ENCODE data around the gene MCTP1. TPM values are rescaled to one million over a fixed set of nuclear protein-coding genes. Genes with fewer than 3 reads are reported as not detected.

MCTP1 gene
- total RNA-seq, 4 donors from 2014 or later = 3.3 to 31.4 (median 13.4) TPM

DNA sequence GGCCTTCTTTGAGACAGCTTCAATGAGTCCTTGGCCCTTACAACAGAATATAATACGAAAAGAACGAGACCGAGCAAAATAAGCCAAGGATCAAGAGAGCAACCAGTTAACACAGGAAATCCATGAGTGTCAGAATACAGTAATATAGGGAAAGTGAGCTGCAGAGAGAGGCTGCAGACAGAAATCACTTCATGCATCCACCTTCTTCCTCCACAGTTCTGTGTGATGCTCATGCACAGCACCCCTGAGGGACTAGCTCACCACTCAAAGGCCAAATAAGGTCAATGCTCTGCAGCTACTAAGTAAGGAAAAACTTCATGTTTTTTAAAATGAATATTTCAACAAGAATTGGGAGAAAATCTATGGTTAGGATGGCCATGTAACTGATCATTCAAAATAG is 257.1 kb downstream of the MCTP1 start:
- TF ChIP-seq EP300 (IDR thresholded peaks at IDR 0.05; ENCODE audit: low read depth) (no peak), POLR2A (IDR thresholded peaks at IDR 0.05) (no peak), POLR2AphosphoS5 (IDR thresholded peaks at IDR 0.05) (no peak)
- TF ChIP-seq, protein P1, sequence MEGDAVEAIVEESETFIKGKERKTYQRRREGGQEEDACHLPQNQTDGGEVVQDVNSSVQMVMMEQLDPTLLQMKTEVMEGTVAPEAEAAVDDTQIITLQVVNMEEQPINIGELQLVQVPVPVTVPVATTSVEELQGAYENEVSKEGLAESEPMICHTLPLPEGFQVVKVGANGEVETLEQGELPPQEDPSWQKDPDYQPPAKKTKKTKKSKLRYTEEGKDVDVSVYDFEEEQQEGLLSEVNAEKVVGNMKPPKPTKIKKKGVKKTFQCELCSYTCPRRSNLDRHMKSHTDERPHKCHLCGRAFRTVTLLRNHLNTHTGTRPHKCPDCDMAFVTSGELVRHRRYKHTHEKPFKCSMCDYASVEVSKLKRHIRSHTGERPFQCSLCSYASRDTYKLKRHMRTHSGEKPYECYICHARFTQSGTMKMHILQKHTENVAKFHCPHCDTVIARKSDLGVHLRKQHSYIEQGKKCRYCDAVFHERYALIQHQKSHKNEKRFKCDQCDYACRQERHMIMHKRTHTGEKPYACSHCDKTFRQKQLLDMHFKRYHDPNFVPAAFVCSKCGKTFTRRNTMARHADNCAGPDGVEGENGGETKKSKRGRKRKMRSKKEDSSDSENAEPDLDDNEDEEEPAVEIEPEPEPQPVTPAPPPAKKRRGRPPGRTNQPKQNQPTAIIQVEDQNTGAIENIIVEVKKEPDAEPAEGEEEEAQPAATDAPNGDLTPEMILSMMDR (IDR thresholded peaks at IDR 0.05) = no peak
- Histone ChIP-seq H3K27ac (no peak overlapping the region), H3K4me3 (no peak overlapping the region), H3K27me3 (no peaks in the 10 kb centered on the region), H3K36me3 (no peaks in the 10 kb centered on the region), H3K9me3 (no peaks in the 10 kb centered on the region), H3K4me1 (peaks cover 0 to 4% (median 0%) of the 10 kb centered on the region in 4 donors)
- intact Hi-C loops (cut with DNase I; ENCODE audit: low total_unique reads) (no loop called here), in situ Hi-C loops (cut with MboI; ENCODE audit: low pct_ligation_motif_present in 1 of 4, low pct_unique_long_range_greater_than_20kb in 1 of 4, low sequenced_read_pairs in 3 of 4) (no loop called here)
- WGBS, 2 donors (ENCODE audit: low coverage in 1 of 2) = 44 to 68% methylated on average over 2 to 3 of the region's 3 CpGs
- no peak for DNase-seq

DNA sequence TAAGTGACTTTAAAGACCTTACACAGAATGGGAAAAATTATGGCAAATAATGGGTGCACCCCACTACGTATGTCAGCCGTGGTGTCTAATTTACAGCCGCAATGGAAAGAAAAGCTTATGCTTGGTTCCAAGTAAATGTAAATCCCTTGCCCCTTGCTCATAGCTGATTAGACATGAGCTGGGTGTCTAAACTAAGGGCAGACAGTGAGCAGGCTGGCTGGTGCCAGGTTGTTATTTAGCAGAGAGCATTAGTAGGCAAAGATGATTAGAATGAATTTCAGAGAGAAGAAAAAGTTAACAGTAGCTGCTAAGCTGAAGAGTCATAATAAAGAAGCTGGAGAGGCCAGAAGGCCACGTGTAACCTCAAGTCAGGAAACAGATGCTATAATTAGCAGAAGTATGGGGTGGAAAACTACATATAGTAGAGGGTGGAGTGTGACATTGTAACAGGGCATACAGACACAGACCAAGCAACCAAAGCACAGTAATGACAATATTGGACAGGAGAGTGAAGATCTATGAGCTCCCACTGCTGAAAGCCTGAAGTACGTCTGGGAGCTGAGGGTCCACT is 257.7 kb downstream of the MCTP1 start:
- no peak for DNase-seq
- TF ChIP-seq EP300 (IDR thresholded peaks at IDR 0.05; ENCODE audit: low read depth) (no peak), POLR2A (IDR thresholded peaks at IDR 0.05) (no peak), POLR2AphosphoS5 (IDR thresholded peaks at IDR 0.05) (no peak)
- TF ChIP-seq, protein P1 (IDR thresholded peaks at IDR 0.05) = no peak
- no peaks in the 10 kb centered on the region for H3K9me3 ChIP-seq
- no peaks in the 10 kb centered on the region for H3K27me3 ChIP-seq
- H3K36me3 ChIP-seq = no peaks in the 10 kb centered on the region
- no peak overlapping the region for H3K27ac ChIP-seq
- in situ Hi-C loops (cut with MboI; ENCODE audit: low pct_ligation_motif_present in 1 of 4, low pct_unique_long_range_greater_than_20kb in 1 of 4, low sequenced_read_pairs in 3 of 4) (no loop called here), intact Hi-C loops (cut with DNase I; ENCODE audit: low total_unique reads) (no loop called here)
- H3K4me1 ChIP-seq = peaks cover 0 to 4% (median 0%) of the 10 kb centered on the region in 4 donors
- WGBS, 2 donors (ENCODE audit: low coverage in 1 of 2) = 61 to 65% methylated on average over 5 of the region's 5 CpGs
- H3K4me3 ChIP-seq = no peak overlapping the region

GRCh38 chr5:95026718-95027117 is 258.2 kb downstream of the MCTP1 start:
- Histone ChIP-seq H3K27me3 (no peaks in the 10 kb centered on the region), H3K4me3 (no peak overlapping the region), H3K27ac (no peak overlapping the region), H3K36me3 (no peaks in the 10 kb centered on the region), H3K9me3 (no peaks in the 10 kb centered on the region), H3K4me1 (peaks cover 0 to 4% (median 0%) of the 10 kb centered on the region in 4 donors)
- no peak for TF ChIP-seq POLR2A (IDR thresholded peaks at IDR 0.05)
- no peak for TF ChIP-seq POLR2AphosphoS5 (IDR thresholded peaks at IDR 0.05)
- no peak for TF ChIP-seq EP300 (IDR thresholded peaks at IDR 0.05; ENCODE audit: low read depth)
- TF ChIP-seq, protein P1 (IDR thresholded peaks at IDR 0.05) = no peak
- WGBS, 2 donors (ENCODE audit: low coverage in 1 of 2) = 75 to 77% methylated on average over 2 of the region's 2 CpGs
- DNase-seq = no peak
- in situ Hi-C loops (cut with MboI; ENCODE audit: low pct_ligation_motif_present in 1 of 4, low pct_unique_long_range_greater_than_20kb in 1 of 4, low sequenced_read_pairs in 3 of 4) (no loop called here), intact Hi-C loops (cut with DNase I; ENCODE audit: low total_unique reads) (no loop called here)

DNA sequence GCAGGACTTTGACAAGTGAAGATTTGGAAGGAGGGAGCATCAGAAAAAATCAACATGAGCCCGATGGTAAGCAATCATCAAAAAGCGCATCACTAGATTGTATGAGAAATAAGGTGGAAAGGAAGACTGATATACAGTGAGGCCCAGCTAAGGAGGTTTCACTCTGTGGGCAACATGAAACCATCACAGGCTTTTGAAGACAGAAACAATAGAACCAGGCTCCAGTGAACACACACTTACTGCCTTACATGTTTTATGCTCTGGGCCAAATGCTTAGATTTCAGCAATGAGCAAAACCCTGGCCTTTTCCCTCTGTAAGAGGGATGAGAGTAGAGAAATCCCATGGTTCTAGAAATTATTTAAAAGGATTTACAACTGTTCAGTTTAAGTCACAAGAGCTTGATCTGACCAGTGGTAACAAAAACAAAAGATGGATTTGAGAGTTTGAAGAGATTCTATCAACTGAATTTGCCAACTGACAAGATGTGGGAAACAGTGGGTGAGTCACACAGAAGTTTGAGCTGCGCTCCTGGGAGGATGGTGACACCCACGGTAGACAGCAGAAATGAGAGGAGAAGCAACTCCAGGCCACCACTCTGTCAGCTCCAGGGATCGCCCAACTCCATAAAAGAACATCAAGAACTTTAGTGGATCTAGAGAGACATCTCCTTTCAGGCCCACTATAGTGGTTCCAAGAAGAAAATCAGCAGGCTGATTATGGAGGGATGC is 261.8 kb downstream of the MCTP1 start:
- H3K4me3 ChIP-seq = no peak overlapping the region
- in situ Hi-C loops (cut with MboI; ENCODE audit: low pct_ligation_motif_present in 1 of 4, low pct_unique_long_range_greater_than_20kb in 1 of 4, low sequenced_read_pairs in 3 of 4) (no loop called here), intact Hi-C loops (cut with DNase I; ENCODE audit: low total_unique reads) (no loop called here)
- H3K27me3 ChIP-seq = no peaks in the 10 kb centered on the region
- DNase-seq = no peak
- H3K36me3 ChIP-seq = no peaks in the 10 kb centered on the region
- H3K4me1 ChIP-seq = peaks cover 0 to 4% (median 0%) of the 10 kb centered on the region in 4 donors
- TF ChIP-seq POLR2A (IDR thresholded peaks at IDR 0.05) (no peak), POLR2AphosphoS5 (IDR thresholded peaks at IDR 0.05) (no peak), EP300 (IDR thresholded peaks at IDR 0.05; ENCODE audit: low read depth) (no peak)
- TF ChIP-seq, protein P1 (IDR thresholded peaks at IDR 0.05) = no peak
- WGBS, 2 donors (ENCODE audit: low coverage in 1 of 2) = 68 to 76% methylated on average over 2 to 5 of the region's 5 CpGs
- no peak overlapping the region for H3K27ac ChIP-seq
- H3K9me3 ChIP-seq = no peaks in the 10 kb centered on the region

Measured in transverse colon (tissue), 4 donors.